HCT116 (cell line): ENCODE measurements around the gene FBXO17. TPM values are rescaled to one million over a fixed set of nuclear protein-coding genes. Genes with fewer than 3 reads are reported as not detected.

Source experiments
- ATAC-seq: fragments of 200-7000 bp; cut with Tn5 transposase; 2 replicates; pipeline ENCODE4 v1.9.1; 2020; ENCODE audit warnings: mild to moderate bottlenecking, moderate library complexity
- BruUV-seq: library from RNA; stranded (reverse); fragments of 400-500 nt; replicated peaks from 2 replicates; lab custom pipeline; 2021; lab: Mats Ljungman, UMichigan
- CTCF ChIA-PET: fragments of 300-600 bp; sonication (Branson Sonifier 250); formaldehyde crosslinking; loops from one replicate; lab custom pipeline; 2021; ENCODE audit warnings: antibody characterized with exemption; lab: Charles Lee
- POLR2A ChIA-PET: fragments of 300-600, 350-600 bp; sonication (Branson Sonifier 250); formaldehyde crosslinking; loops from one replicate; lab custom pipeline; 2021; ENCODE audit warnings: antibody characterized with exemption; lab: Charles Lee
- RAD21 ChIA-PET, 2 experiments: fragments of 300-600 bp; sonication (Branson Sonifier 250); formaldehyde crosslinking; loops; one replicate each; lab custom pipeline; 2023; ENCODE audit warnings: low total read pairs in 2 of 2; ENCODE audit not compliant: uncharacterized antibody in 2 of 2, unreplicated experiment in 2 of 2, low non-redundant PET in 1 of 2; lab: Charles Lee
- DNase-seq: peaks from one replicate; pipeline ENCODE4 v3.0.0-alpha.2; 2010; ENCODE audit warnings: low read depth, low spot score
- H2AFZ ChIP-seq: fragments of 200-600 bp; shearing (Covaris generic), sonication (generic); 2 replicates; pipeline ENCODE4 v1.6.1; 2017; ENCODE audit warnings: low read depth, mixed run types, mixed read lengths, antibody characterized with exemption, low read length; ENCODE audit not compliant: poor library complexity, severe bottlenecking
- H3K27ac ChIP-seq: 2 replicates; pipeline ENCODE4 v1.5.1; 2012; ENCODE audit warnings: low read depth, low read length
- H3K27me3 ChIP-seq: fragments of 200-600 bp; sonication (generic); 2 replicates; pipeline ENCODE4 v1.6.1; 2016; ENCODE audit warnings: mixed run types, low read length, mixed read lengths; ENCODE audit not compliant: insufficient read depth
- H3K36me3 ChIP-seq, 2 experiments: fragments of 200-500 bp in 1 of 2; fragments of 200-600 bp in 1 of 2; sonication (Bioruptor generic) in 1 of 2; sonication (generic) in 1 of 2; 2 replicates each; pipeline versions ENCODE4 v1.5.1 to v1.6.1; 2014 to 2016; ENCODE audit warnings: low read length in 2 of 2, inconsistent platforms in 1 of 2, mixed read lengths in 1 of 2, mixed run types in 1 of 2; ENCODE audit not compliant: insufficient read depth in 2 of 2, control insufficient read depth in 1 of 2
- H3K4me1 ChIP-seq, 2 experiments: fragments of 200-600 bp in 1 of 2; sonication (generic) in 1 of 2; 2 replicates each; pipeline versions ENCODE4 v1.5.1 to v1.6.1; 2012 to 2017; ENCODE audit warnings: low read length in 2 of 2, inconsistent platforms in 1 of 2, mild to moderate bottlenecking in 1 of 2, mixed read lengths in 1 of 2, mixed run types in 1 of 2, moderate library complexity in 1 of 2; ENCODE audit not compliant: insufficient read depth in 2 of 2, control insufficient read depth in 1 of 2
- H3K4me2 ChIP-seq: fragments of 200-600 bp; sonication (generic); 2 replicates; pipeline ENCODE4 v1.6.1; 2017; ENCODE audit warnings: mixed run types, low read length, mixed read lengths
- H3K4me3 ChIP-seq, 2 experiments: fragments of 200-600 bp in 1 of 2; sonication (generic) in 1 of 2; replicated peaks in 1 of 2; 2 replicates each; pipeline ENCODE4 v1.5.1; 2011 to 2016; ENCODE audit warnings: low read length in 2 of 2, control low read depth in 1 of 2, low read depth in 1 of 2, mild to moderate bottlenecking in 1 of 2, mixed read lengths in 1 of 2, mixed run types in 1 of 2
- H3K79me2 ChIP-seq: fragments of 200-600 bp; sonication (generic); 2 replicates; pipeline ENCODE4 v1.6.1; 2017; ENCODE audit warnings: mild to moderate bottlenecking, mixed run types, low read length, moderate library complexity, mixed read lengths; ENCODE audit not compliant: insufficient read depth
- H3K9ac ChIP-seq: fragments of 200-600 bp; sonication (generic); 2 replicates; pipeline ENCODE4 v1.6.1; 2016; ENCODE audit warnings: low read length, mixed read lengths
- H3K9me2 ChIP-seq: fragments of 200-600 bp; sonication (generic), shearing (Covaris generic); 2 replicates; pipeline ENCODE4 v1.6.1; 2017; ENCODE audit warnings: mixed run types, mild to moderate bottlenecking, moderate library complexity; ENCODE audit not compliant: insufficient read depth
- H3K9me3 ChIP-seq, 2 experiments: fragments of 200-500 bp in 1 of 2; fragments of 200-600 bp in 1 of 2; sonication (Bioruptor generic) in 1 of 2; sonication (generic) in 1 of 2; 2 replicates each; pipeline ENCODE4 v1.6.1; 2014 to 2017; ENCODE audit warnings: low read length in 2 of 2, mixed read lengths in 2 of 2, inconsistent platforms in 1 of 2, low read depth in 1 of 2, mild to moderate bottlenecking in 1 of 2, mixed run types in 1 of 2, moderate library complexity in 1 of 2; ENCODE audit not compliant: control insufficient read depth in 1 of 2, insufficient read depth in 1 of 2
- H4K20me1 ChIP-seq: fragments of 200-600 bp; sonication (generic), shearing (Covaris generic); 2 replicates; pipeline ENCODE4 v1.6.1; 2017; ENCODE audit warnings: mixed run types, mild to moderate bottlenecking, moderate library complexity; ENCODE audit not compliant: insufficient read depth
- CBX3 ChIP-seq: IDR thresholded peaks from 2 replicates; pipeline ENCODE4 v1.6.1; 2012; ENCODE audit warnings: low read depth
- CEBPB ChIP-seq: IDR thresholded peaks from 2 replicates; pipeline ENCODE4 v1.6.1; 2012; ENCODE audit warnings: low read depth
- CTCF ChIP-seq, 3 experiments: fragments of 200-600 bp in 1 of 3; sonication (generic) in 1 of 3; IDR thresholded peaks in 2 of 3; conservative IDR thresholded peaks in 1 of 3; 2 replicates each; pipeline ENCODE4 v1.5.1; 2012 to 2017; ENCODE audit warnings: low read depth in 2 of 3, low read length in 2 of 3, antibody characterized with exemption in 1 of 3, borderline replicate concordance in 1 of 3, control low read depth in 1 of 3, mild to moderate bottlenecking in 1 of 3, mixed read lengths in 1 of 3, mixed run types in 1 of 3, moderate library complexity in 1 of 3; ENCODE audit not compliant: insufficient read depth in 1 of 3
- ELF1 ChIP-seq: IDR thresholded peaks from 2 replicates; pipeline ENCODE4 v1.6.1; 2012; ENCODE audit warnings: low read depth, borderline replicate concordance
- EZH2phosphoT487 ChIP-seq: fragments of 200-600 bp; IDR thresholded peaks from 2 replicates; pipeline ENCODE4 v1.6.1; 2018; ENCODE audit warnings: antibody characterized with exemption, borderline replicate concordance
- REST ChIP-seq: IDR thresholded peaks from 2 replicates; pipeline ENCODE4 v1.6.1; 2012; ENCODE audit warnings: low read depth
- SRF ChIP-seq: IDR thresholded peaks from 2 replicates; pipeline ENCODE4 v1.6.1; 2012; ENCODE audit warnings: low read depth
- TCF7L2 ChIP-seq: IDR thresholded peaks from 2 replicates; pipeline ENCODE4 v1.7.0; 2011; ENCODE audit warnings: borderline replicate concordance, inconsistent platforms; ENCODE audit not compliant: insufficient read depth, insufficient read length; ENCODE audit errors: extremely low read depth
- ZBTB33 ChIP-seq: IDR thresholded peaks from 2 replicates; pipeline ENCODE4 v1.6.1; 2011; ENCODE audit warnings: mild to moderate bottlenecking, low read length, moderate library complexity; ENCODE audit not compliant: insufficient replicate concordance; ENCODE audit errors: extremely low read depth
- ZNF274 ChIP-seq: fragments of 200-500 bp; sonication (Bioruptor generic); IDR thresholded peaks from 2 replicates; pipeline ENCODE4 v1.6.1; 2014; ENCODE audit warnings: mild to moderate bottlenecking, low read depth, low read length, inconsistent platforms
- intact Hi-C: fragments of 100-400 bp; cut with micrococcal nuclease; formaldehyde crosslinking; loops from 2 replicates; pipeline ENCODE4 v1.10.0; 2022
- total RNA-seq: library from RNA; stranded (reverse); gene quantifications from one replicate; pipeline ENCODE4 v1.2.1, GENCODE V29; 2021; ENCODE audit not compliant: unreplicated experiment

Gene FBXO17
- total RNA-seq, 1 experiment from 2014 or later, result 18.5 TPM

GRCh38 chr19:38911388-38912001 is 64.0 kb downstream of the FBXO17 start:
- Histone ChIP-seq H3K36me3 (0 out of 4 replicates have a peak, but pooled peaks cover 0 to 9% of the 10 kb centered on the region in 2 experiments), H3K9ac (no peak overlapping the region), H4K20me1 (no peaks in the 10 kb centered on the region), H3K4me2 (no peak overlapping the region), H3K4me1 (no peaks in the 10 kb centered on the region), H3K4me3 (no peak overlapping the region), H3K27ac (no peak overlapping the region), H2AFZ (no peak overlapping the region), H3K9me3 (no peaks in the 10 kb centered on the region), H3K9me2 (no peaks in the 10 kb centered on the region), H3K27me3 (no peaks in the 10 kb centered on the region), H3K79me2 (no peaks in the 10 kb centered on the region)
- RAD21 ChIA-PET, result no interaction called here
- TF ChIP-seq ELF1 (no peak), CEBPB (no peak), REST (no peak), TCF7L2 (no peak), ZNF274 (no peak), ZBTB33 (no peak), CBX3 (no peak), CTCF (IDR thresholded peaks at IDR 0.05 in 2 of 3, conservative IDR thresholded peaks at IDR 0.05 in 1 of 3; ENCODE audit: borderline replicate concordance in 1 of 3, insufficient read depth in 1 of 3, low read depth in 2 of 3, low read length in 2 of 3) (no peak), EZH2phosphoT487 (no peak), SRF (no peak)
- DNase-seq (no peak), ATAC-seq (no peak)
- intact Hi-C loops, result no loop called here
- CTCF ChIA-PET, result no interaction called here
- POLR2A ChIA-PET, result no interaction called here
- BruUV-seq, result no TSS peak
